MCF 10A (cell line): Measurements from ENCODE around the gene WNT3. TPM values are rescaled to one million over a fixed set of nuclear protein-coding genes. Genes with fewer than 3 reads are reported as not detected.

Experiments used
- BruUV-seq: library from RNA; stranded (reverse); fragments of 400-500 nt; replicated peaks from 2 replicates; lab custom pipeline; 2021; lab: Mats Ljungman, UMichigan
- CTCF ChIA-PET: fragments of 300-600 bp; sonication (Branson Sonifier 250); formaldehyde crosslinking; extraction: SDS; loops from one replicate; lab custom pipeline; 2021; ENCODE audit warnings: antibody characterized with exemption, inconsistent platforms; lab: Yijun Ruan, JAX
- POLR2A ChIA-PET: fragments of 300-600, 350-650 bp; sonication (Branson Sonifier 250); formaldehyde crosslinking; extraction: SDS; loops from one replicate; lab custom pipeline; 2020; ENCODE audit warnings: antibody characterized with exemption, inconsistent platforms; lab: Yijun Ruan, JAX
- DNase-seq: peaks from one replicate; pipeline ENCODE4 v3.0.0-alpha.2; 2018; ENCODE audit not compliant: unreplicated experiment
- H3K27ac Mint-ChIP-seq: one replicate; pipeline ENCODE4 v1.8.0; 2022; ENCODE audit warnings: mild to moderate bottlenecking, low read depth, mixed read lengths; ENCODE audit not compliant: unreplicated experiment
- H3K27me3 Mint-ChIP-seq: one replicate; pipeline ENCODE4 v1.8.0; 2022; ENCODE audit warnings: mixed read lengths; ENCODE audit not compliant: insufficient read depth, unreplicated experiment
- H3K36me3 Mint-ChIP-seq: one replicate; pipeline ENCODE4 v1.8.0; 2022; ENCODE audit warnings: mild to moderate bottlenecking, moderate library complexity, mixed read lengths; ENCODE audit not compliant: insufficient read depth, unreplicated experiment
- H3K4me1 Mint-ChIP-seq: one replicate; pipeline ENCODE4 v1.8.0; 2022; ENCODE audit warnings: mixed read lengths; ENCODE audit not compliant: insufficient read depth, unreplicated experiment
- H3K4me3 Mint-ChIP-seq: one replicate; pipeline ENCODE4 v1.8.0; 2022; ENCODE audit warnings: mild to moderate bottlenecking, moderate library complexity, mixed read lengths; ENCODE audit not compliant: unreplicated experiment
- H3K9me3 Mint-ChIP-seq: one replicate; pipeline ENCODE4 v1.8.0; 2022; ENCODE audit warnings: mixed read lengths; ENCODE audit not compliant: unreplicated experiment
- CTCF ChIP-seq: fragments of 200-600 bp; IDR thresholded peaks from one replicate; pipeline ENCODE4 v1.8.0; 2022; ENCODE audit warnings: antibody characterized with exemption, mild to moderate bottlenecking; ENCODE audit not compliant: unreplicated experiment
- intact Hi-C: fragments of 100-400 bp; cut with micrococcal nuclease; formaldehyde crosslinking; loops from 2 replicates; pipeline ENCODE4 v1.14.1; 2022
- total RNA-seq: library from RNA; stranded (reverse); gene quantifications from 2 replicates; pipeline ENCODE4 v1.2.3, GENCODE V29; 2022

The WNT3 gene
- total RNA-seq, 1 experiment from 2014 or later: 2.4 TPM

GRCh38 chr17:46836500-46836899 is 18.0 kb upstream of the WNT3 start:
- DNase-seq: no peak
- peaks cover 5% of the 10 kb centered on the region for H3K4me1 Mint-ChIP-seq
- CTCF ChIA-PET: interaction anchor here (0.6 to 2.2 kb wide), 4 partner anchors 23 to 112 kb away, joined by 3 to 8 read pairs (median 7); no protein-coding TSS in a partner anchor
- BruUV-seq: no TSS peak
- H3K36me3 Mint-ChIP-seq: no peaks in the 10 kb centered on the region
- no peak overlapping the region for H3K4me3 Mint-ChIP-seq
- H3K27ac Mint-ChIP-seq: no peak overlapping the region
- H3K9me3 Mint-ChIP-seq: peaks cover 8% of the 10 kb centered on the region
- no peak for TF ChIP-seq CTCF
- peaks cover 13% of the 10 kb centered on the region for H3K27me3 Mint-ChIP-seq
- POLR2A ChIA-PET: no interaction called here
- intact Hi-C loops: no loop called here

- ChIA-PET CTCF (interaction anchor here (0.7 to 2.2 kb wide), 13 partner anchors 11 to 114 kb away, joined by 3 to 8 read pairs (median 6); no protein-coding TSS in a partner anchor), POLR2A (no interaction called here)
- Mint-ChIP-seq H3K27ac (no peak overlapping the region), H3K4me3 (no peak overlapping the region), H3K4me1 (peaks cover 5% of the 10 kb centered on the region), H3K27me3 (no peaks in the 10 kb centered on the region), H3K9me3 (peaks cover 4% of the 10 kb centered on the region), H3K36me3 (no peaks in the 10 kb centered on the region)
- intact Hi-C loops: no loop called here
- BruUV-seq: no TSS peak
- no peak for TF ChIP-seq CTCF
- DNase-seq: no peak
Measured at GRCh38 chr17:46834846-46835245, 16.4 kb upstream of the WNT3 start.

GRCh38 chr17:46833840-46834208 is 15.3 kb upstream of the WNT3 start:
- intact Hi-C loops: no loop called here
- TF ChIP-seq CTCF: no peak

GRCh38 chr17:46832945-46833839 is 14.7 kb upstream of the WNT3 start:
- no peak for DNase-seq
- peaks cover 5% of the 10 kb centered on the region for H3K4me1 Mint-ChIP-seq
- H3K36me3 Mint-ChIP-seq: no peaks in the 10 kb centered on the region
- no peak overlapping the region for H3K27ac Mint-ChIP-seq
- no peaks in the 10 kb centered on the region for H3K27me3 Mint-ChIP-seq
- H3K9me3 Mint-ChIP-seq: no peaks in the 10 kb centered on the region
- no peak for TF ChIP-seq CTCF
- no peak overlapping the region for H3K4me3 Mint-ChIP-seq
- CTCF ChIA-PET: interaction anchor here (1.0 to 1.2 kb wide), 3 partner anchors 39 to 109 kb away, joined by 3 read pairs; no protein-coding TSS in a partner anchor
- POLR2A ChIA-PET: no interaction called here
- BruUV-seq: no TSS peak
- intact Hi-C loops: no loop called here

More at GRCh38 chr17:46833840-46834208, 15.3 kb upstream of the WNT3 start:
- Mint-ChIP-seq H3K36me3 (no peaks in the 10 kb centered on the region), H3K27ac (no peak overlapping the region), H3K9me3 (no peaks in the 10 kb centered on the region), H3K4me1 (peaks cover 5% of the 10 kb centered on the region), H3K27me3 (no peaks in the 10 kb centered on the region), H3K4me3 (no peak overlapping the region)
- BruUV-seq: no TSS peak
- ChIA-PET CTCF (interaction anchor here (0.6 to 1.2 kb wide), 5 partner anchors 38 to 106 kb away, joined by 3 to 6 read pairs (median 3); no protein-coding TSS in a partner anchor), POLR2A (no interaction called here)
- no peak for DNase-seq
